CD4-positive, alpha-beta T cell treated with Interleukin-17A for 4 hours (primary cell): Measurements from ENCODE around the gene NFE2L1.
A peak's percentile ranks its signal among the peaks of the same experiment; 100 is the strongest.
"Not testable (repeated sequence)": the region's sequence is repeated elsewhere in the genome, so short reads cannot be mapped to it uniquely, and the experiment has no call there.

Source experiments
- DNase-seq: peaks from one replicate; pipeline ENCODE4 v3.0.0-alpha.2; 2020; ENCODE audit warnings: mixed read lengths

NFE2L1 gene

DNA sequence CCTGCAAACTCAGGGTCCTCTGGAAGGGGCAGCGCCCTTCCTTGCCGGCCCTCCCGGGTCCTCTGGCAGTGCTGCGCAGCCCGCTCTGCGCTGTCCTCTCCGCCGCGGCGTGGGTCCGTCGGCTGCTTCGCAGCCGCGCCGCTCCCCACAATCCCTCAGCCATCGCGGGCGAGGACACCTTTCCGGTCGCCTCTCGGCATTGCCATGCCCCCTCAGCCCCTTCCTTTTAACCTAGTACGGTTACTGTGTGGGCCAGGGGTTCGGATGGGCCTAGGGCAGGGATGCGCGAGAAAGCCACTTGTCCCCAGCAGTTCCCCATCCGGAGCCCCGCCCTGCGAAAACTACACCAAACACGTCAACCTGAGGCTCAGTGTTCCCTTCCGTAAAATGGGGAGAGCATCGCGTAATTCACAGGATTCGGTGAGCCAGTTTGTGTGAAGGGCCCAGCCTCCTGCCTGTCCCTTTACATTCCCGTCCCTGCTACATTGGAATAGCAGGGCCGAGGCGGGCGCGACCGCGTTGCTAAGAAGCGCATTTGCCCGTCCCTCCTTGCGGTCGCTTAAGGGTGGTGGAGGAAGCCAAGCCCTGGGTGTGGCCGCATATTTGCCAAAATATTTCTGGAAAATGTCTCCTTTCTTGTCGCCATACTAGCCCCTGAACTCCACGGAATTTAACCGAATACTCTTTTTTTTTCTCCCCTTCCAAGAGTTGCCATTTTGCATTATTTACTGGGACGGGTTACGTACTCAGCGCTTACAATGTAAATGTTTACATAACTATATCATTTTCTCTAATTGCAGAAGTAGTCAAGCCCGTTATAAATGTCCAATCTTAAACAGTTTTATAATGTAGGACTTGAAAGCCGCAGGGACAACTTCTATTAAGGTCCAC lies 23.8 kb upstream of the NFE2L1 start:
- DNase-seq: peak; percentile 57

DNA sequence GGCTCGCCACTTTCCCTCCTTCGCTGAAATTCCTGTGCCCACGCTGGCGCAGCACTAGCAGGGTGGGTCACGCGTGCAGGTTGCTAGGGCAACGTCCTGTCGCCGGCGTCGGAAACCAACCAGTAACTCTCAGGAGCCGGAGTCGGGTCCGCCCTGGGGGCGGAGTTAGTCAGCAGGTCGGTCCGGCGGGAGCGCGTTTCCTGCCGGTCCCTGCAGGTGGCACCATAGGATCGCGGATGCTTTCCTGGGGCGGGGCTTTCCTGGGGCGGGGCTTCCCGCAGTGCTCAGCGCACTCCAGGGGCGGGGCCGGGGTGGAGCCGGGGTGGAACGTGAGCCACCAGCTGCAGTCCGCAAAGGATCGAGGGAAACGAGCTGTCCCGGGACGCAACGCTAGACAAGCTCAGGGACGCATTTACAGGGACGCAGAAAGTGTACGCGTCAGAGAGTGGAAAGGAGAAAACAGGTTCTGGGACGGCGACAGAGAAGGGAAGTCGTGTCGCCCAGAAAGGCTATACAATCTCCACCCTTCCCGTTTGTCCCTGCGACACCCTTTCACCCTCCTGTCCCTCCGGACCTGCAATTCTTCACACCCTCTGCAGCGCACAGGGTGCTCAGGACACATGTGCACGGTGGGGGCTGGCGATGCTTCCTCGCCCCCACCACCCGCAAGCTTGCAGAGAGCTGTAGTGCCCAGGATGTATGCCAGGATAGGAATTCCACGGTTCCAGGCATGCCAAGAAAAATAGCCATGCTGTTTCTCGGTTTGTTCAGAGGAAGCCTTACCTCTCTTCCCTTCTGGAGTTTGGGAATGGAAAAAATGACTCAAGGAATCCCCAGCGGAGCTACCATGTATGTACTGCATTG lies 22.9 kb upstream of the NFE2L1 start:
- DNase-seq: peak; percentile 99

DNA sequence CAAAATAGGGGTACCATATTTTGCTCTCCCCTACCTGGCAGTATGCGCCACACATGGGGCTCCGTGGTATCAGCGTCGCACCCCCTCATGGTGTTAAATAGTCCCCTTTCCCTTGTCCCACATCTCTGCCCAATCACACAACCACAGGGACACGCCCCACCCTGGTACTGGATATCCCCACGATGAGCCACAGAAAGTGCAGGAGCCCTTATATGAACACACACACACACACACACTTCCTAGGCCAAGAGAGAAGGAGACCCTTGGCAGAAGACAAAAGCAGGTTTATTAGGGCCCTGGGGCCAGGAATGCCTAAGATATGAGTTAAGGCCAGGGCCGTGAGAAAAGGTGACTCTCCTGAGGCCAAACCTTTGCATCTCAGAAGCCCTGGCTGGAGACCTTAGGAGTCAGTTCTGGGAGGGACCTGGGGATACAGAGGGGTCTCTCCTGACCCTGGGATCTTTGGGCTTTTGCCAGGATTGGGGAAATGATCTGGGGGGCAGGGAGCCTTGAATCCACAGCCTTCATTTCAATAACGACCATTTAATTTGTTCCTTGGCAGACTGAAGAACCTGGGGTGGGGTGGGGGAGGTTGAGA lies 22.2 kb upstream of the NFE2L1 start:
- no peak for DNase-seq

DNA sequence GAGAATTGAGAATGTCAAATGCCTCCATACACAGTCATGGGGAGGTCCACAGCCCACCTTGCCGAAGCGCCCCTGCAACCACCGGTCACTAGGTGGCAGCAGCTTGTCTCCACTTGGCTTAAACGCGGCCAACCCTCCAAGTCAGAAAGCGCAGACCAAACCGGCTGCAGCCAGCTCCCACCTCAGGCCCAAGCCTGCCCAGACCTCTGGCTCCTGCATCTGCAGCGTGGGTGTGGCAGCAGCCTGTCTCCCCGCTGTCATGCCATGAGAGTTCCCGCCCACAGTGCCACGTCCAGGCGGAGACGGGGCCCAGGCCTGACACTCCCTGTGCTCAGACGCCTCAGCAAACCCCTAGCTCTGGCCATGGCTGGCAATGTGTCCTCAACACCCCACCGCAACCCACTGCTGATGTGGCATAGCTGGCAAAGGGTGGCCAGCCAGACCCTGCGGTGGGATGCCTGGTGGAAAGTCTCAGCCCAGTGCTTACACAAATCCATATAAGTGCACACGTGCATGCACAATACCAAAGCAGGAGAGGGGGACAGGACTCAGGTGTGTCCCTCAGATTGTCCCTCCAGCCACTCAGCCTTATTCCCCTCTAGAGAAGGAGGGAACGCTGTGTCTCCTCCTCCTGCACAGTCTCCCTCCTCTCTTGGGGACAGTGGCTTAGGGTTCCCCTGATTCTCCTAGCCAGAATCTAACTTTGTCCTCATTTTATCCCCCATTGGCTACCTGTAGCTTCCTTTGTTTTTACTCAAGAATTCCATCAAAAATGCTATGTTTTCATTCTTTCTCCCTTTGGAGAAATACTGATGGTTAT lies 21.4 kb upstream of the NFE2L1 start:
- DNase-seq: peak; percentile 78

DNA sequence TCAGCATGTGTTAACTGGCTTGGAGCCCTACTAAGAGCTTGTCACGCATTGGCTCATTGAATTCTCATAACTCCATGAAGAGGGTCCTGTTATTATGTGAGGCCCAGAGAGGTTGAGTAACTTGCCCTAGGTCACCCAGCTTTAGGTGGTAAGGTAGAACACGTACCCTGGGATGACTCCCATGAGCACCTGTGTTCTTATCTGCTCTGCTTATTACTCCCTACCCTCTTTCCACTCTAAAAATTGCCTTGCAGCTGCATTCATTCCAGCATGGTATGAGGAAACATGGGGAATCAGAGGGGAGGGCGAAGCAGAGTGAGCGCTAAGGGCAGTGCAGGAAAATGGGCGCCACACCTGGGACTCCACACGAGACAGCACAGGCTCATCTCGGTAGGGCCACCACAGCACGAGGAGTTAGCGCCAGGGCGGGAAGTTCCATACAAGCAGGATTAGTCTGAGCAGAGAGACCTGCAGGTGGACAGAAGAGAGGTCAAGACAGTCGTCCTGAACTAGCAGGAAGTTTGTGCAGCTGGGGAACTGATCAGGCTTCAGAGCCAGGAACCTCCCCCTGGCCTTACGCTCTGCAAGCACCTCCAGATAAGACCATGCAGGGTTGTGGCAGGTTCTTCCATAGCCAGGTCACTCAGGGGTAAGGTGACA lies 20.7 kb upstream of the NFE2L1 start:
- no peak for DNase-seq

DNA sequence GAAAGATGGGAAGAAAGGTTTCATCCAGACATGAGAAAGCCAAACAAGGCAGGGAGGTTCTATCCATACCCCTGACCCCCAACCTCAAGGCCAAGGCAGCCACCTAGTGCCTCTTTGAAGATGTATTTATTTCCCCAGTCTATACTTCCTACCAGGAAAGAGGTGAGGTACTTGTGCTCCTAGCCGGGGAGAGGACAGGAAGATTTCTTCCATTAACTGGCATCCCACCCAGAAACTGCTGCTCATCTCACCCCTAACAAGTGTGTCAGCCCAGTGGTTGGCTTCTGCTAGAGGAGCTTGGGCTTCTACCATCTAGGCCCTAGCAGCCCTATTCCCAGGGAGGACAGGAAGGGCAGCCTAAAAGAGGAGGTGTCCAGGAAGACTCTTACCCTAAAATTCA lies 19.4 kb upstream of the NFE2L1 start:
- DNase-seq: no peak

DNA sequence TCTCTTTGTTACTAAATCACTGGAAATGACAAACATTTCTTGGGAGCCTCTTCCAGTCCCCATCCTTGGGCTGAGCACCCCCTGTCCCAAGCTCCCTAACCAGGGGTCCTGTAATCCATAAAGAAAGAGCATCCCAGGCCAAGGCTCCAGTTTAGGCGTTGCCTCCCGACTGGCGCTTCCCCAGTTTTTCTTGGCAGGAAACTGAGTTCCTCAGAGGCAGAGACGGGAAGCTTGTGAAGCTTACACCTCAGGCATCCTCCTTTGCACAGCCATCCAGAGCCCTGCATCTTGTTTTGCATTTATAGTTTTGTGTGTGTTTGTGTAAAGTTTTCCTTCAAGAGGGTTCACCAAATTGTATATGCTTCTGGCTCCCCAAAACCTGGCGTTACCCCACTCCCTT lies 17.6 kb upstream of the NFE2L1 start:
- no peak for DNase-seq

DNA sequence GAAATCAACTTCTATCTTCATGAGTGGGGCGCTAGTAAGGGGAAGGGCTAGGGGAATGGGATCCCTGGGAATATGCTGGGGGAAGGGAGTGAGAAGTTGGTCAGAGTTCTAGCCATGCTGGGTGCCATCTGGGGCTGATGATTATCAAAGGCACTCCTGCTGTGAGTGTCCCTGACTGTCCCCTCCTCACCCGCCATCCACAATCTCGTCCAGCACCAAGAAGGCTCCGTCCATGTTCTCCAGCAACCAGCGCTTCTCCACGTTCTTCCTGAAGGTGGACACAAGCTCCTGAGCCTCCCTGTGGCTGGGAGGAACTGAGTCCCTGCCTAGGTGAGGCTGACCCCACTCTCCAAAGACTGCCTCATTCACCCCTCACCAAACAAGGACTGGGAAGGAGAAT lies 16.2 kb upstream of the NFE2L1 start:
- no peak for DNase-seq

DNA sequence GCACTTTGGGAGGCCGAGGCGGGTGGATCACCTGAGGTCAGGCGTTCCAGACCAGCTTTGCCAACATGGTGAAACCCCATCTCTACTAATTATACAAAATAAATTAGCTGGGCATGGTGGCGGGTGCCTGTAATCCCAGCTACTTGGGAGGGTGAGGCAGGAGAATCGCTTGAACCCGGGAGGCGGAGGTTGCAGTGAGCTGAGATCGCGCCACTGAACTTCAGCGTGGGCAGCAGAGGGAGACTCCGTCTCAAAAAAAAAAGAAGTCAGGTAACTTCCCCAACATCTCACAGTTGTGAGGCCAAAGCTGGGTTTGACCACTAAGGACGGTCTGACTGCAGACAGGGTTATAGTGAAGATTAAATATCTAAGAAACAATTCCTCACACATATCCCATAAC lies 13.4 kb upstream of the NFE2L1 start:
- DNase-seq: not testable (repeated sequence)

DNA sequence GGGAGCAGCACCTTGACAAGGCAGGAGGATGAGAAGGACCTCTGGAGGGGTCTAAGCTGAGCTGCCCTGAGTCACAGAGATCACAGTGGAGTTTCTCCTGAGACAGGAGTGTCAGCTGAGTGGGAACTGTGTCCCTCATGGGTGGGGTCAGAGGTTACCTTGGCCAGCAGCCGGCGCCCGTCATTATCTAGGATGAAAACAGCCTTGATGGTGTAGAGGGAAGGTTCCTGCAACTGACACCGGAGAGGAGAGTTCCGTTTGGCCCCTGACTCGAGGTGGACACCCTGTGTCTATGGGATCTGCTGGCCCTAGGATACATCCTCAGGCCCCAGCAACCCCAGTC lies 11.5 kb upstream of the NFE2L1 start:
- no peak for DNase-seq

DNA sequence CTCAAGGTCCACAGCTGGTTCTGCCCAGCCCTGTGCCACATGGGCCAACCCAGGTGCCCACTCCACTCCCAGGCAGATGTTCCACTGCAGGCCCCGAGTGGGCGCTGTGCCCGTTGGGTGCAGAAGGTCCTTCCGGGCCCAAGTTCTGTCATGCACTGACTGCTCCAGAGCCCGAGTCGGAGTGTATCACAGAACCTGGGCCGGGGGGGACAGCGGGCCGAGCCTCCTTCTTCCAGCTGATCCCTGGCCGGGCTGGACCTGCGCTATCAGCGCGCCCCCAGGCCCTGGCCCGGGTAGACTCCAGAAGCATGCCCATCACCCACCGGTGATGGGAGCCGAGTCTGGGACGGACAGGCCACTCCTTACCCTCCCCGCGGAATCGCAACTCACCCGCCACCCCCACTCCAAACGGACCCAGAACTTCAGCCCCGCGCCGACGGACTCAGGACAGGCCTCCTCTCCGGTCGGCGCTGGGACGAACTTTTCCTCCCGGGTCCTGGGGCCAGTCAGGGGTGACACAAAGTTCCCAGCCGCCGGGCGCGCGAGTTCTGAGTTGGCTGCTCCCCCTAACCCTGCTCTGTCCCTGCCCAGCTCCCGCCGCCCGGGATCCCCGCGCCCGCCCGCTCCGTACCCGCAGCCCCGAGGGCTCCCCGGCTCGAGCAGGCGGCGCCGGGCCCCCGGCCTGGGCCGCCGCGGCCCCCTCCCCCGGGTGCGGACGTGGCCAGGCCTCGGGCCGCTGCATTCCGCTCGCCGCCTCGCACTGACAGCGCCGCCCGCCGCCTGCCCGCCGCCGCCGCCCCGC lies 10.9 kb upstream of the NFE2L1 start, which contains the start of gene COPZ2:
COPZ2 (minus strand) TSS at position 762 of the 802 bp plus-strand sequence; CDS start at position 742, 20 bp downstream.
- DNase-seq: peak; percentile 69

DNA sequence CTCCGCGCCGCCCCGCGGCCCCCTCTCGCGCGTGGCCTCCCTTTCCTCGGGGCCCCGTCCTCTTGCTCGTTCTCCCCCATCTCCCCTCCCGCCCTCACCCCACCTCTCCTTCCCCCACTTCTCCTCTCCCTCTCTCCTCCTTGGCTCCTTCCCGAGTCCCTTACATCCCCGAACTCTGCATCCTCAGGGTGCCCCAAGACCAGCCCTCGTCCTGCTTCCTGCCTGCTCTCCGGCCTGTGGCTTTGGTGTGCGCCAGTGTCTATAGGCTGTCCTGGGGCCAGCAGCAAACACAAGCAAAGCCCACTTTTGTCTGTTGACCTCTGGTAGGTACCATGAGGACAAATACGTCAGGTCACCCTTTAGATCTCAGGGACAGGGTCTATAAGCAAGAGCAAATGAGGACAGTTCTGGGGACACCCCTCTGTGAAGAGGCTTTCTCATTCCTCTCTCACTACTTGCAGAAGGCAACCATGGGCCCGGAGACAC lies 10.3 kb upstream of the NFE2L1 start:
- DNase-seq: no peak

DNA sequence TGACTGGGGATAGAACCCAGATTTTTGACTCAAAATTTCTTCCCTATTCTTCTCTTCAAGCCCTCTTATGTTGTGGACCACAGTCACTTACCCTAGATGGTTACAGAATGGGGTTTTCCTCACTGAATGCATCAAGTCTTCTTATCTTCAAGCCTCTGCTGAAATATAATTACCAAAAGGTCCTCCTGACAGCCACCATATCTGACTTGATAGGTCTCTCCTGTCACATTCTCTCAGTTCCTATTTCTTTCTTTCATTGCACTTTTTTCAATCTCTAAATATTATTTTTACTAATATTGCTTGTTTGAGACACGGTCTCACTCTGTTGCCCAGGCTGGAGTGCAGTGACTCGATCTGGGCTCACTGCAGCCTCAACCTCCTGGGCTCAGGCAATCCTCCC lies 9.5 kb upstream of the NFE2L1 start:
- DNase-seq: no peak

DNA sequence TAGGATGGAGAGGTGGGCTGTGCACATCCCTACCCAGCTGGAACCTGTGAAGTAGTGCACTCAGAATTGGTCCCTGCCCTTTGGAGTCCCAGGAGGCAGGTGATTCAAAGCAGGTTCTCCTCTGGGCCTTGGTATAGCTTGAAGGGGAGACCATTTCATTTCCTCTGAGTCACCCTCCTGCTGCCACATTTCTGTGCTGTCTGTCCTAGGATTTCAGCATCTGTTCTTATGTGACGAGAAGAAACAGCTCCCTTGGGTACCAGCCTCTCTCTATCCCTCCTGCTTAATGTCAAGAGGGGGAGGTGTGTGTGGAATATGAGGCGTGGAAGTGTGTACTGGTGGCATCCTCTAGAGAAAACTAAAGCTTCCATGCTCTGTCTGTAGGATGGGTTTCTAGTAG lies 5.0 kb upstream of the NFE2L1 start:
- DNase-seq: no peak

DNA sequence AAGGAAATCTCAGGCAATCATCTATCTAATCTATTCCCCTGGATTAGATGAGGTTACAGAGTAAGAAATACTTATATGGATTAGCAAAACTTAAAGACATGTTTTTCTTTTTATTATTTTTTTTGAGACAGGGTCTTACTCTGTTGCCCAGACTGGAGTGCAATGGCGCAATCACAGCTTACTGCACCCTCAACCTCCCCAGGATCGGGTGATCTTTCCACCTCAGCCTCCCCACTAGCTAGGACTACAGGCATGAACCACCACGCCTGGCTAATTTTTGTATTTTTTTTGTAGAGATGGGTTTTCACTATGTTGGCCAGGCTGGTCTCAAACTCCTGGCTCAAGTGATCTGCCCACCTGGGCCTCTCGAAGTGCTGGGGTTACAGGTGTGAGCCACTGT lies 3.3 kb upstream of the NFE2L1 start:
- DNase-seq: no peak

DNA sequence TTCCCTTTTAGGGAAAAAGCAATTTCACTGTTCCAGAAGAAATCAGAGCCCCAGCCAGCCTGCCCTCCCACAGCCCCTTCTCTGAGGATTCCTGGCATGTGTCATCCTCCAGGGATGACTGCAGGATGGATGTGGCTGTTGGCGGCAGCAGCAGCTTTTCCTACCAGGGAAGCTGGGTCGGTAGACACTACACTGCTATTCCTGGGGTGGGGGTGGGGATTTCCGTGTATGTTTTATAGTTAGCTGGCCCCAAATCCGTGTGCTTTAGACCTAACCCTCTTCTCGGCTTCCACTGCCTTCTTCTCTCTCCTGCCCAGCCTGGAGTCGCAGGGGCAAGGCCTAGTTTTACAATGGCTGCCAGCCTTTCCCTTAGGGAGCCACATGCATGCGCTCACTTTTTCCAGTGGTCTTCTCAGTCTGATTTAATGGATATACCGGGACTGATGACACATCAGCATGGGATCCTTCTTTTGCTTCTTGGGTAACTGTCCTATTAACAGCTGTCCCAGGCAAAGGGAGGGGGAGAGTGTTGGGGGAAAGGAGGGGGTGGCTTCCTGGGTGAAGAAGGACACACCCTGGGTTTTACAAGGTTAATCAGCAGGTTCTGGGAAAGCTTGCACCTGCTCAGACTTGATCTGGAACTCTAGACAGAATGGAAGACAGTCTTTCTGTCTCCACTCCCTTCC lies 2.7 kb upstream of the NFE2L1 start:
- DNase-seq: no peak

DNA sequence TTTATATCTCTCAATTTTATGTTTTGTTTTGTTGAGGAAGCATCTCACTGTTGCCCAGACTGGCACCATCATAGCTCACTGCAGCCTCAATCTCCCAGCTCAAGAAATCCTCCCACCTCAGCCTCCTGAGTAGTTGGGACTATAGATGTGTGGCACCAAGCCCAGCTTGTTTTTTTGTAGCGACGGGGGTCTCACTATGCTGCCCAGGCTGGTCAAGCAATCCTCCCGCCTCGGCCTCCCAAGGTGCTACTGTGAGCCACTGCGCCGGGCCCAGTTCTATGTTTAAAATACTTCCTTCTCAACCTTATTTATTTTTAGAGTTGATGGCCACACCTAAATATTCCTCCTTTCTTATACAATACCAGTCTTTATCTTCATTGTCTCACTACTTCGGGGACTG lies 1.9 kb upstream of the NFE2L1 start:
- no peak for DNase-seq

DNA sequence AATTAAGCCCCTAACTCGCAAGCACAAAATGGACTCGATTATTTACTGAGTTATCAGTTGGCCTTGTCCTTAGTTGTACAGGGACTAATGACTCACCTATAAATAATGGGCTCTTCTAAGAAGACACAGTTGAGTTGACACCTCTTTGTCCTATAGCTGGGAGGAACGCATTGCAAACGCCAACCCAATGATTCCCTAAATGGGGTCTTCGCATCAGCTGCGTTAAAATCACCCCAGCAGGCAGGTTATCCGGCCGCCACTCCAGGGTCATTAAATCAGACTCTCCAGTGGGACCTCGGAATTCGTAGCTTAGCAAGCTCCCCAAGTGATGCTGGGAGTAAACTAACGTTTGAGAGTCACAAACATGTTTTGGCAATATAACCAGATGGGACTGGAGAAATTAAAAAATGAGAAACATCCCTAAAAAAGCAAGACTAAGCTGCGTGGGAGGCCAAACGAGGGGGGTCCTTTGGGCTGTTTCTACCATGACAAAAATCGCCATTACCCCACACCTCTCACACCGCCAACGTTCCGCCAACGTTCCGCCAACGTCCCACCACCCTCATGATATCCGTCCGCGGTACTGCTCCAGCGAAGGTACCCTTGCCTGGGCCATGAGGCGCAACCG lies 932 bp upstream of the NFE2L1 start:
- no peak for DNase-seq

DNA sequence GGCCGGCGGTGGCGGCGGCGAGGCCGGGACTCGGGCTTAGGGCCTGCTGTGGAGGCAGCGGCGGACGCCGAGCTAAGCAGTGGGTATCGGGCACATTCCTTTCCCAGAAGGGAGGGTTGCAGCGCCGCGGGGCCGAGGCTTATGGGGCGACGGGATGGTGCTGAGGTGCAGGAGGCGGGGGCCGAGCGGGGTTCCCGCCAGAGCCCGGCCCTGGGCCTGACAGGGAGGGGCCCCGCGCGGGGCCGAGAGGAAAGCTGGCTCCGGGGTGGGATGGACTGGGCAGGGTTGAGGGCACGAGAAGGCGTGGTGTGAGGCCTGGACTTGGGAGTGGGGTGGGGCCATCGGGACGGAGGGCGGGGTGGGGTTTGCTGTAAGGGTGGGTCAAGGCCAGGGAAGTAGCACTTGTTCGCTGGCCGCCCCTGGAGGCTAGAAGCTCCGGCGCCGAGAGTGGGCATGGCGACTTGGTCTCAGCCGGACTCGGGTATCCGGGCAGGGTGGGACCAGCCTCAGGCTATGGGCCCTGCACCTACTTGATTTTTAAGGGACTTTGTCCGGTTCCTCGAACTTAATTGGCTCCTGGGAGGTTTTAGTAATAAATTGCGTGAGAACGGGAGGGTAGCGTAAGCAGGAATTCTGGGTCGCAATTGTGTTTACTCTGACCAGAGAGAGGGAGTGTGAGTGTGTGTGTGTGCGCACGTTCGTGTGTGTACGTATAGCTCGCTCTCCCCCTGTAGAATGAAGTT lies 396 bp downstream of the NFE2L1 start:
- DNase-seq: peak; percentile 29
